H9 (cell line): Measurements from ENCODE around the gene DDIAS. TPM values are rescaled to one million over a fixed set of nuclear protein-coding genes. Genes with fewer than 3 reads are reported as not detected.

Experiments used
- DNase-seq: peaks from one replicate; pipeline ENCODE4 v3.0.0-alpha.2; 2017
- H2AFZ ChIP-seq: one replicate; pipeline ENCODE4 v1.6.1; 2013; ENCODE audit warnings: mild to moderate bottlenecking, low read length, control low read depth, moderate library complexity
- H2AK5ac ChIP-seq: 2 replicates; pipeline ENCODE4 v1.6.1; 2013; ENCODE audit warnings: low read length, control low read depth, mixed read lengths; ENCODE audit not compliant: insufficient read length
- H2BK120ac ChIP-seq: one replicate; pipeline ENCODE4 v1.6.1; 2013; ENCODE audit warnings: low read depth, mild to moderate bottlenecking, low read length, control low read depth, inconsistent platforms; ENCODE audit not compliant: poor library complexity, severe bottlenecking
- H2BK12ac ChIP-seq: 2 replicates; pipeline ENCODE4 v1.6.1; 2013; ENCODE audit warnings: low read length, control low read depth, mixed read lengths, low read depth; ENCODE audit not compliant: insufficient read length
- H2BK15ac ChIP-seq: 2 replicates; pipeline ENCODE4 v1.6.1; 2013; ENCODE audit warnings: low read depth, low read length, control low read depth
- H2BK20ac ChIP-seq: one replicate; pipeline ENCODE4 v1.6.1; 2013; ENCODE audit warnings: low read depth, mild to moderate bottlenecking, low read length, control low read depth, inconsistent platforms; ENCODE audit not compliant: poor library complexity, severe bottlenecking
- H2BK5ac ChIP-seq: 2 replicates; pipeline ENCODE4 v1.6.1; 2013; ENCODE audit warnings: low read length, control low read depth, mixed read lengths; ENCODE audit not compliant: insufficient read length
- H3K14ac ChIP-seq: 2 replicates; pipeline ENCODE4 v1.6.1; 2013; ENCODE audit warnings: low read length, control low read depth; ENCODE audit not compliant: insufficient read depth
- H3K18ac ChIP-seq: 2 replicates; pipeline ENCODE4 v1.6.1; 2013; ENCODE audit warnings: low read depth, mild to moderate bottlenecking, mixed read lengths, low read length, control low read depth; ENCODE audit not compliant: insufficient read length
- H3K23ac ChIP-seq: 2 replicates; pipeline ENCODE4 v1.6.1; 2013; ENCODE audit warnings: low read length, control low read depth, mixed read lengths, low read depth; ENCODE audit not compliant: insufficient read length
- H3K23me2 ChIP-seq: 2 replicates; pipeline ENCODE4 v1.6.1; 2013; ENCODE audit warnings: low read depth, mild to moderate bottlenecking, mixed read lengths, low read length, control low read depth; ENCODE audit not compliant: insufficient read length, poor library complexity, severe bottlenecking
- H3K27ac ChIP-seq: 2 replicates; pipeline ENCODE4 v1.5.1; 2013; ENCODE audit warnings: low read length, control low read depth, mixed read lengths, low read depth; ENCODE audit not compliant: insufficient read length
- H3K27me3 ChIP-seq: 2 replicates; pipeline ENCODE4 v1.6.1; 2013; ENCODE audit warnings: low read length, control low read depth, inconsistent platforms; ENCODE audit not compliant: insufficient read depth
- H3K4ac ChIP-seq: 2 replicates; pipeline ENCODE4 v1.6.1; 2013; ENCODE audit warnings: low read depth, mild to moderate bottlenecking, control low read depth, inconsistent platforms, low read length, moderate library complexity
- H3K4me1 ChIP-seq: 2 replicates; pipeline ENCODE4 v1.6.1; 2013; ENCODE audit warnings: low read length, control low read depth, inconsistent platforms; ENCODE audit not compliant: insufficient read depth
- H3K4me2 ChIP-seq: 2 replicates; pipeline ENCODE4 v1.6.1; 2013; ENCODE audit warnings: low read length, control low read depth, mixed read lengths; ENCODE audit not compliant: insufficient read length, insufficient read depth
- H3K56ac ChIP-seq: 2 replicates; pipeline ENCODE4 v1.6.1; 2013; ENCODE audit warnings: low read depth, mild to moderate bottlenecking, mixed read lengths, low read length, control low read depth; ENCODE audit not compliant: insufficient read length
- H3K79me1 ChIP-seq: 2 replicates; pipeline ENCODE4 v1.6.1; 2013; ENCODE audit warnings: low read depth, mild to moderate bottlenecking, moderate library complexity, low read length, control low read depth, inconsistent platforms; ENCODE audit not compliant: insufficient read depth, poor library complexity, severe bottlenecking
- H3K79me2 ChIP-seq: 2 replicates; pipeline ENCODE4 v1.6.1; 2013; ENCODE audit warnings: low read length, control low read depth, inconsistent platforms; ENCODE audit not compliant: insufficient read depth
- H3K9ac ChIP-seq: 2 replicates; pipeline ENCODE4 v1.6.1; 2013; ENCODE audit warnings: low read length, control low read depth, mixed read lengths; ENCODE audit not compliant: insufficient read length; ENCODE audit errors: extremely low read depth
- H3K9me3 ChIP-seq: one replicate; pipeline ENCODE4 v1.6.1; 2013; ENCODE audit warnings: low read depth, low read length, inconsistent platforms; ENCODE audit not compliant: control insufficient read depth
- H3T11ph ChIP-seq: one replicate; pipeline ENCODE4 v1.6.1; 2013; ENCODE audit warnings: mild to moderate bottlenecking, low read length, control low read depth, inconsistent platforms
- H4K20me1 ChIP-seq: one replicate; pipeline ENCODE4 v1.6.1; 2013; ENCODE audit not compliant: control insufficient read depth, insufficient read length, insufficient read depth
- H4K5ac ChIP-seq: 2 replicates; pipeline ENCODE4 v1.6.1; 2013; ENCODE audit warnings: low read depth, mild to moderate bottlenecking, mixed read lengths, low read length, control low read depth; ENCODE audit not compliant: insufficient read length
- H4K8ac ChIP-seq: replicated peaks from 2 replicates; pipeline ENCODE4 v1.6.1; 2013; ENCODE audit warnings: low read length, control low read depth, mixed read lengths, low read depth; ENCODE audit not compliant: insufficient read length
- H4K91ac ChIP-seq: 2 replicates; pipeline ENCODE4 v1.6.1; 2013; ENCODE audit warnings: low read depth, mild to moderate bottlenecking, moderate library complexity, mixed read lengths, low read length, control low read depth; ENCODE audit not compliant: insufficient read length
- H3K27ac Mint-ChIP-seq, 3 experiments: 2 replicates in 2 of 3; 3 replicates in 1 of 3; pipeline ENCODE4 v1.8.0; 2020 to 2021; ENCODE audit warnings: mixed read lengths in 3 of 3, mild to moderate bottlenecking in 1 of 3, moderate library complexity in 1 of 3
- H3K27me3 Mint-ChIP-seq: 2 replicates; pipeline ENCODE4 v1.8.0; 2021; ENCODE audit warnings: low read depth, mild to moderate bottlenecking, moderate library complexity, mixed read lengths
- H3K36me3 Mint-ChIP-seq, 3 experiments: 2 replicates in 2 of 3; 3 replicates in 1 of 3; pipeline ENCODE4 v1.8.0; 2020 to 2021; ENCODE audit warnings: low read depth in 3 of 3, mixed read lengths in 3 of 3; ENCODE audit not compliant: insufficient read depth in 1 of 3
- H3K4me1 Mint-ChIP-seq, 2 experiments: 2 replicates each; pipeline ENCODE4 v1.8.0; 2020; ENCODE audit warnings: mixed read lengths in 2 of 2
- H3K4me3 Mint-ChIP-seq, 2 experiments: 2 replicates in 1 of 2; 3 replicates in 1 of 2; pipeline ENCODE4 v1.8.0; 2020 to 2021; ENCODE audit warnings: mild to moderate bottlenecking in 2 of 2, mixed read lengths in 2 of 2, moderate library complexity in 1 of 2
- H3K9me3 Mint-ChIP-seq, 2 experiments: 2 replicates in 1 of 2; 3 replicates in 1 of 2; pipeline ENCODE4 v1.8.0; 2020; ENCODE audit warnings: mild to moderate bottlenecking in 2 of 2, mixed read lengths in 2 of 2, moderate library complexity in 1 of 2
- CTCF ChIP-seq: fragments of 200-600 bp; sonication (generic); conservative IDR thresholded peaks from 3 replicates; pipeline ENCODE4 v1.8.0; 2021; ENCODE audit warnings: antibody characterized with exemption, mild to moderate bottlenecking
- WGBS: extraction: QIAGEN DNeasy Blood & Tissue Kit; methylation state at CpG from one replicate; pipeline ENCODE4 v1.1.7; 2013; ENCODE audit warnings: missing lambda C conversion rate, low lambda C conversion rate, mixed read lengths; ENCODE audit not compliant: insufficient read length; ENCODE audit errors: extremely low coverage; 5-methylcytosine and 5-hydroxymethylcytosine counted together
- total RNA-seq: library from RNA; stranded (reverse); gene quantifications from 2 replicates; pipeline ENCODE4 v1.2.1, GENCODE V29; 2021

The DDIAS gene
- total RNA-seq, 1 experiment from 2014 or later, result 18.6 TPM

GRCh38 chr11:82857145-82857544 lies 44.4 kb upstream of the DDIAS start:
- DNase-seq, result no peak

More at GRCh38 chr11:82857145-82857544, 44.4 kb upstream of the DDIAS start:
- Histone ChIP-seq H3K4me1 (no peaks in the 10 kb centered on the region), H3T11ph (no peak overlapping the region), H2AK5ac (no peak overlapping the region), H3K4me2 (no peak overlapping the region), H2BK120ac (no peak overlapping the region), H4K20me1 (no peaks in the 10 kb centered on the region), H3K23ac (no peak overlapping the region), H3K79me2 (no peaks in the 10 kb centered on the region; the same call in 1 of the 2 replicates), H2AFZ (no peak overlapping the region), H3K14ac (no peak overlapping the region), H4K5ac (no peak overlapping the region), H2BK5ac (no peak overlapping the region), H3K9me3 (no peaks in the 10 kb centered on the region), H4K8ac (no peak overlapping the region), H4K91ac (no peak overlapping the region), H2BK20ac (no peak overlapping the region), H3K79me1 (no peaks in the 10 kb centered on the region), H3K23me2 (no peaks in the 10 kb centered on the region), H2BK15ac (no peak overlapping the region), H3K27ac (no peak overlapping the region), H3K56ac (no peak overlapping the region), H3K18ac (no peak overlapping the region), H2BK12ac (no peak overlapping the region), H3K27me3 (no peaks in the 10 kb centered on the region), H3K4ac (no peak overlapping the region), H3K9ac (no peak overlapping the region)
- Mint-ChIP-seq H3K4me1 (no peaks in the 10 kb centered on the region), H3K27me3 (no peaks in the 10 kb centered on the region), H3K9me3 (no peaks in the 10 kb centered on the region), H3K4me3 (no peak overlapping the region), H3K36me3 (peaks cover 0 to 5% (median 2%) of the 10 kb centered on the region in 3 experiments; a peak in 3 of 7 replicates), H3K27ac (0 out of 7 replicates have a peak overlapping the region, but pooled peaks of 1 of the 3 experiments have one; percentile 11)
- TF ChIP-seq CTCF, result no peak
- WGBS, result no CpG with 5 or more reads among the region's 2 CpGs
